ENCODE measurements around the gene ZFC3H1.

GRCh38 chr12:71641390-71641789 is 22.3 kb downstream of the ZFC3H1 start:
- TF ChIP-seq, protein P1, sequence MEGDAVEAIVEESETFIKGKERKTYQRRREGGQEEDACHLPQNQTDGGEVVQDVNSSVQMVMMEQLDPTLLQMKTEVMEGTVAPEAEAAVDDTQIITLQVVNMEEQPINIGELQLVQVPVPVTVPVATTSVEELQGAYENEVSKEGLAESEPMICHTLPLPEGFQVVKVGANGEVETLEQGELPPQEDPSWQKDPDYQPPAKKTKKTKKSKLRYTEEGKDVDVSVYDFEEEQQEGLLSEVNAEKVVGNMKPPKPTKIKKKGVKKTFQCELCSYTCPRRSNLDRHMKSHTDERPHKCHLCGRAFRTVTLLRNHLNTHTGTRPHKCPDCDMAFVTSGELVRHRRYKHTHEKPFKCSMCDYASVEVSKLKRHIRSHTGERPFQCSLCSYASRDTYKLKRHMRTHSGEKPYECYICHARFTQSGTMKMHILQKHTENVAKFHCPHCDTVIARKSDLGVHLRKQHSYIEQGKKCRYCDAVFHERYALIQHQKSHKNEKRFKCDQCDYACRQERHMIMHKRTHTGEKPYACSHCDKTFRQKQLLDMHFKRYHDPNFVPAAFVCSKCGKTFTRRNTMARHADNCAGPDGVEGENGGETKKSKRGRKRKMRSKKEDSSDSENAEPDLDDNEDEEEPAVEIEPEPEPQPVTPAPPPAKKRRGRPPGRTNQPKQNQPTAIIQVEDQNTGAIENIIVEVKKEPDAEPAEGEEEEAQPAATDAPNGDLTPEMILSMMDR (IDR thresholded peaks at IDR 0.05): no peak
- TF ChIP-seq POLR2A (IDR thresholded peaks at IDR 0.05): no peak
